Natural killer cell (primary cell): ENCODE measurements around the gene RUVBL1. TPM values are rescaled to one million over a fixed set of nuclear protein-coding genes. Genes with fewer than 3 reads are reported as not detected.

Experiments used
- ATAC-seq, 3 donors: fragments of 150-1000 bp in 2 of 3; fragments of 200-7000 bp in 1 of 3; cut with Tn5 transposase; 1 replicate in 1 of 3; 2 replicates in 2 of 3; pipeline ENCODE4 v1.10.0; 2021; ENCODE audit warnings: mild to moderate bottlenecking in 2 of 3, moderate library complexity in 2 of 3
- DNase-seq, 2 donors: peaks; one replicate each; pipeline versions ENCODE4 v3.0.0 to v3.0.0-alpha.2; 2013 to 2021; ENCODE audit warnings: mixed read lengths in 1 of 2
- H3K27ac ChIP-seq: one replicate; pipeline ENCODE4 v1.5.1; 2013; ENCODE audit warnings: mild to moderate bottlenecking, low read length
- H3K27me3 ChIP-seq: one replicate; pipeline ENCODE4 v1.6.1; 2013; ENCODE audit warnings: low read length; ENCODE audit not compliant: control insufficient read depth, insufficient read depth
- H3K36me3 ChIP-seq: one replicate; pipeline ENCODE4 v1.6.1; 2013; ENCODE audit warnings: low read length; ENCODE audit not compliant: control insufficient read depth, insufficient read depth
- H3K4me1 ChIP-seq: one replicate; pipeline ENCODE4 v1.6.1; 2013; ENCODE audit warnings: low read length; ENCODE audit not compliant: control insufficient read depth, insufficient read depth
- H3K4me3 ChIP-seq: one replicate; pipeline ENCODE4 v1.5.1; 2013; ENCODE audit warnings: low read length
- H3K9me3 ChIP-seq: one replicate; pipeline ENCODE4 v1.6.1; 2013; ENCODE audit warnings: low read length; ENCODE audit not compliant: control insufficient read depth, insufficient read depth
- H3K27ac Mint-ChIP-seq, 2 donors: one replicate each; pipeline ENCODE4 v1.8.0; 2022; ENCODE audit warnings: mild to moderate bottlenecking in 2 of 2, mixed read lengths in 2 of 2, moderate library complexity in 1 of 2
- H3K27me3 Mint-ChIP-seq, 2 donors: one replicate each; pipeline ENCODE4 v1.8.0; 2022; ENCODE audit warnings: low read depth in 2 of 2, mixed read lengths in 2 of 2
- H3K36me3 Mint-ChIP-seq: one replicate; pipeline ENCODE4 v1.8.0; 2022; ENCODE audit warnings: mixed read lengths
- H3K4me1 Mint-ChIP-seq, 2 donors: one replicate each; pipeline ENCODE4 v1.8.0; 2022; ENCODE audit warnings: mixed read lengths in 2 of 2
- H3K4me3 Mint-ChIP-seq: one replicate; pipeline ENCODE4 v1.8.0; 2022; ENCODE audit warnings: mild to moderate bottlenecking, moderate library complexity, mixed read lengths
- H3K9me3 Mint-ChIP-seq, 2 donors: one replicate each; pipeline ENCODE4 v1.8.0; 2022; ENCODE audit warnings: mixed read lengths in 2 of 2
- CTCF ChIP-seq: fragments of 200-600 bp; IDR thresholded peaks from one replicate; pipeline ENCODE4 v1.8.0; 2022; ENCODE audit warnings: antibody characterized with exemption
- WGBS: methylation state at CpG from one replicate; pipeline ENCODE4 v1.1.7; 2013; ENCODE audit warnings: missing lambda C conversion rate; ENCODE audit not compliant: insufficient coverage; 5-methylcytosine and 5-hydroxymethylcytosine counted together
- intact Hi-C: fragments of 100-400 bp; cut with micrococcal nuclease; formaldehyde crosslinking; loops from one replicate; pipeline ENCODE4 v1.14.2; 2022
- total RNA-seq, 4 donors: library from RNA; stranded (reverse); fragments of 120-200 nt in 1 of 4; gene quantifications; one replicate each; pipeline versions ENCODE4 v1.2.3 to v1.2.4, GENCODE V29; 2013 to 2022

Gene RUVBL1
- total RNA-seq, 3 donors from 2014 or later (not counting 1 experiment from before 2014, with no cell fraction given): 11.9 to 18.5 (median 14.1) TPM

DNA sequence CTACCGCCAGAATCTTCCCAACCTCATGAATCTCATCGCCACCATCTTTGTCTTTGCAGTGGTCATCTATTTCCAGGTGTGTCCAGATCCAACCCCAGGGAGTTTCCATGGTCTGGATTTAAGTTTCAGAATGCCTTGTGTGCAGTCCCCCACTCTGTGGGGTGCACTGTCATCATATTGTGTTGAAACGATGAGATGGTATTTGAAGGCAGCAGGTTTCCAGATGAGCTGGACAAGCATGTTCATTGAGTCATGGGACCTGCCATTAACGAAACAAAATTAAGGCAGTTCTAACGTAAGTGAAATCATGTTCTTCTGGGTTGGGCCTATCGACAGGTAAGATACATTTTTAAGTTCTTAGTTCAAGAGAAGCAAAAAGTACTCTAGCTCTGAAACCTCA is 58.6 kb downstream of the RUVBL1 start:
- Mint-ChIP-seq H3K9me3 (no peaks in the 10 kb centered on the region), H3K36me3 (peaks cover 65% of the 10 kb centered on the region), H3K4me3 (no peak overlapping the region), H3K4me1 (peaks cover 18 to 22% of the 10 kb centered on the region in 2 donors), H3K27me3 (no peaks in the 10 kb centered on the region), H3K27ac (no peak overlapping the region)
- peaks cover 94% of the 10 kb centered on the region for H3K36me3 ChIP-seq
- no peak for TF ChIP-seq CTCF
- no peaks in the 10 kb centered on the region for H3K4me1 ChIP-seq
- H3K27ac ChIP-seq: no peak overlapping the region
- no peak overlapping the region for H3K4me3 ChIP-seq
- no peak for ATAC-seq
- intact Hi-C loops: no loop called here
- no peak for DNase-seq
- no peaks in the 10 kb centered on the region for H3K9me3 ChIP-seq
- WGBS: 93% methylated on average over 6 of the region's 6 CpGs
- H3K27me3 ChIP-seq: no peaks in the 10 kb centered on the region

DNA sequence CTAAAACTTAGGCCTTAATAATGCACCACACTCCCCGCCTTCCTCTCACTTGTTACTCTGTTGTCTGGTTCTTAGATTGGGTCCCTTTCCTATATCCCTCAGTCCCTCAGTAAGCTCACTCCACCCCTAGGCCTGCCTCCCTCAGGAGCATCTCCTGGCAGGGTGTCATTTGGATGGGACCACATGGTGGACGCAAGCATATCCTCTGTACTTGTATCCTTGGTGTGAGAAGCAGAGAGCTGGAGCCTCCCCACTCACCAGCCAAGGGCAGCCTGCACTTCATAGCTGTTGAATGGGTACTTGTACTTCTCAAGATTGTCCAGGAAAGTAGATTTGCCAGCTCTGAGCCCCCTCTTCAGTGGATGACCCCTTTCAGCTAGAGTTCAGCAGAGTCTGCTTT is 59.7 kb downstream of the RUVBL1 start:
- H3K4me3 Mint-ChIP-seq: no peak overlapping the region
- Histone ChIP-seq H3K27ac (no peak overlapping the region), H3K4me3 (no peak overlapping the region), H3K9me3 (no peaks in the 10 kb centered on the region), H3K27me3 (no peaks in the 10 kb centered on the region), H3K4me1 (no peaks in the 10 kb centered on the region), H3K36me3 (peaks cover 91% of the 10 kb centered on the region)
- no peak overlapping the region for H3K27ac Mint-ChIP-seq
- peaks cover 70% of the 10 kb centered on the region for H3K36me3 Mint-ChIP-seq
- H3K9me3 Mint-ChIP-seq: no peaks in the 10 kb centered on the region
- DNase-seq: no peak
- no peak for TF ChIP-seq CTCF
- WGBS: 95% methylated on average over 2 of the region's 2 CpGs
- H3K4me1 Mint-ChIP-seq: peaks cover 18 to 27% of the 10 kb centered on the region in 2 donors
- H3K27me3 Mint-ChIP-seq: no peaks in the 10 kb centered on the region
- intact Hi-C loops: no loop called here
- no peak for ATAC-seq

DNA sequence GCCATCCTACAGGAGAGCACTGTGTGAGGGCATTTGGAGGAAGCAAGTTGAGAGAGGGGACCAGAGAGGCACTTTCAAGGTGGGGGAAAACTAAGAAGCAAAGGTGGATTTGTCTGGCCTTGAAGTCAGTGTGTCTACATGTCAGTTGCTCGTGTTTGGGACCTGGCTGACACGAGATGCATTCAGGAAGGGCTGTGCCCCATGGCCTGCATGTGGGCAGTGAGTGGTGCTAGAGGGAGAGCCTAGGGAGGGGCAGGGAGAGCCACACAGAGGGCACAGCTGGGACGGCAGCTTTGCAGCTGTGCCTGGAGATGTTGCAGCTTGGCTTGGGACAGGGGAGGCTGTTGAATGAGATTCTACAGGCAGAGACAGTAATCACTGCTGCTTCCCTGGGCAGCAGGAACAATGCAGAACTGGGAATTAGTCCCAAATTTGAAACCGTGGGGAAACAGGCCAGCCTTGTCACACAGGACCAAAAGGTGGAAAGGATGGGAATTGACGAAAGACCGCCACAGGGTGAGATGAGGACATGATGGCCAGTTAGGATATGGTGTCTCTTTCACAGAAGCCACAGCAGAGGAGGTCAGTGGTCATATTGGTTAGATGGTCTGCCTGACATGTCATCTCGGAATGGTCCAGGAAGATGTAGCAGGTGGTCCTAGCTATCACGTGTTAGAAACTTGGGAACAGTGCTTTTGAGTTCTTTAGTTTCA is 61.4 kb downstream of the RUVBL1 start:
- peaks cover 56% of the 10 kb centered on the region for H3K36me3 Mint-ChIP-seq
- intact Hi-C loops: no loop called here
- Histone ChIP-seq H3K36me3 (peaks cover 85% of the 10 kb centered on the region), H3K4me3 (no peak overlapping the region), H3K27me3 (no peaks in the 10 kb centered on the region), H3K27ac (no peak overlapping the region), H3K9me3 (no peaks in the 10 kb centered on the region), H3K4me1 (no peaks in the 10 kb centered on the region)
- DNase-seq (no peak), ATAC-seq (no peak)
- 81% methylated on average over 8 of the region's 8 CpGs for WGBS
- peaks cover 18 to 23% of the 10 kb centered on the region in 2 donors for H3K4me1 Mint-ChIP-seq
- TF ChIP-seq CTCF: no peak
- H3K9me3 Mint-ChIP-seq: no peaks in the 10 kb centered on the region
- no peak overlapping the region for H3K4me3 Mint-ChIP-seq
- H3K27ac Mint-ChIP-seq: peak overlapping the region in 1 of 2 donors; percentile 25
- H3K27me3 Mint-ChIP-seq: no peaks in the 10 kb centered on the region
